ENCODE data around the gene RNF31.

- TF ChIP-seq, protein P1, sequence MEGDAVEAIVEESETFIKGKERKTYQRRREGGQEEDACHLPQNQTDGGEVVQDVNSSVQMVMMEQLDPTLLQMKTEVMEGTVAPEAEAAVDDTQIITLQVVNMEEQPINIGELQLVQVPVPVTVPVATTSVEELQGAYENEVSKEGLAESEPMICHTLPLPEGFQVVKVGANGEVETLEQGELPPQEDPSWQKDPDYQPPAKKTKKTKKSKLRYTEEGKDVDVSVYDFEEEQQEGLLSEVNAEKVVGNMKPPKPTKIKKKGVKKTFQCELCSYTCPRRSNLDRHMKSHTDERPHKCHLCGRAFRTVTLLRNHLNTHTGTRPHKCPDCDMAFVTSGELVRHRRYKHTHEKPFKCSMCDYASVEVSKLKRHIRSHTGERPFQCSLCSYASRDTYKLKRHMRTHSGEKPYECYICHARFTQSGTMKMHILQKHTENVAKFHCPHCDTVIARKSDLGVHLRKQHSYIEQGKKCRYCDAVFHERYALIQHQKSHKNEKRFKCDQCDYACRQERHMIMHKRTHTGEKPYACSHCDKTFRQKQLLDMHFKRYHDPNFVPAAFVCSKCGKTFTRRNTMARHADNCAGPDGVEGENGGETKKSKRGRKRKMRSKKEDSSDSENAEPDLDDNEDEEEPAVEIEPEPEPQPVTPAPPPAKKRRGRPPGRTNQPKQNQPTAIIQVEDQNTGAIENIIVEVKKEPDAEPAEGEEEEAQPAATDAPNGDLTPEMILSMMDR (IDR thresholded peaks at IDR 0.05; ENCODE audit: insufficient read depth, low read depth, low read length), result no peak
- TF ChIP-seq EZH2 (IDR thresholded peaks at IDR 0.05; ENCODE audit: insufficient read depth, low read length), result no peak
These were observed 57.2 kb downstream of the RNF31 start for GRCh38 chr14:24204163-24205146.
